ENCODE data around the gene AGBL1.

DNA sequence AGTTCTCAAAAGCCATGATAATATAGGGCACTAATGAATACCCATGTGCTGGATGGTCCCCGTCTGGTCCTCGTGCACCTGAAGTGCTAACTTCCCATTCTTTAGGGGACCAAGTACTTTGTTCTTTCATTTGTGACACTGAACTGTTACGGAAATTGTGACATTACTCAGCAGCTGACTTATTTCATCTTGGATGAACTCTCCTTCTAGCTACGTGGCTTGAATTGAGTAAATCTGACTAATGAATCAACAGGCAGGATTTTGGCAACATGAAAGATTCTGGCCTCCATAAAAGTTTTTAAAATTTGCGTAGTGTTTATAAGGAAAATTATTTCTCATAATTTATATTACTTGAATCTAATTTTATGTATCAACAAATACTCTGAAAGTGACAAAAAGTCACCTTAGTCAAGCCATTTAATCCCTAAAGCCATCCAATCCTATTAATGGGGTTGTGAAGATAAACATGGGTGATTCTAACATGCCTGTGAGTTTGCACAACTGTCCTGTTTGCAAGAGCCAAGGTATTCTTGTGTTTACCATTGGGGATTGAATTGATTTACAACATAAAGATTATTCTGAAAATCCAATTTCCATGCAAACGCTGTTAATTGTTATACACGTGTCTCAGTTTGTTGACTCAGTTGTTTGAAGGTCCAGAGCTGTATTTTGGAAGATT, 119.9 kb downstream of the AGBL1 start:
- TF ChIP-seq, protein P1, sequence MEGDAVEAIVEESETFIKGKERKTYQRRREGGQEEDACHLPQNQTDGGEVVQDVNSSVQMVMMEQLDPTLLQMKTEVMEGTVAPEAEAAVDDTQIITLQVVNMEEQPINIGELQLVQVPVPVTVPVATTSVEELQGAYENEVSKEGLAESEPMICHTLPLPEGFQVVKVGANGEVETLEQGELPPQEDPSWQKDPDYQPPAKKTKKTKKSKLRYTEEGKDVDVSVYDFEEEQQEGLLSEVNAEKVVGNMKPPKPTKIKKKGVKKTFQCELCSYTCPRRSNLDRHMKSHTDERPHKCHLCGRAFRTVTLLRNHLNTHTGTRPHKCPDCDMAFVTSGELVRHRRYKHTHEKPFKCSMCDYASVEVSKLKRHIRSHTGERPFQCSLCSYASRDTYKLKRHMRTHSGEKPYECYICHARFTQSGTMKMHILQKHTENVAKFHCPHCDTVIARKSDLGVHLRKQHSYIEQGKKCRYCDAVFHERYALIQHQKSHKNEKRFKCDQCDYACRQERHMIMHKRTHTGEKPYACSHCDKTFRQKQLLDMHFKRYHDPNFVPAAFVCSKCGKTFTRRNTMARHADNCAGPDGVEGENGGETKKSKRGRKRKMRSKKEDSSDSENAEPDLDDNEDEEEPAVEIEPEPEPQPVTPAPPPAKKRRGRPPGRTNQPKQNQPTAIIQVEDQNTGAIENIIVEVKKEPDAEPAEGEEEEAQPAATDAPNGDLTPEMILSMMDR (conservative IDR thresholded peaks at IDR 0.05; ENCODE audit: low read depth, low read length): no peak
- TF ChIP-seq EZH2 (IDR thresholded peaks at IDR 0.05; ENCODE audit: borderline replicate concordance, low read depth, low read length, poor library complexity, severe bottlenecking): no peak
